Testis (tissue), 2 donors: ENCODE measurements around the gene STX16.

Experiments used
- POLR2A ChIP-seq: fragments of 450-650 bp; IDR thresholded peaks from one replicate; pipeline ENCODE4 v1.6.1; 2017; ENCODE audit warnings: antibody characterized with exemption, mild to moderate bottlenecking, moderate library complexity
- TF ChIP-seq, protein P1 (sequence below), 3 experiments: fragments of 450-650 bp in 2 of 3; fragments of 200-600 bp in 1 of 3; sonication (generic) in 1 of 3; IDR thresholded peaks; one replicate each; pipeline ENCODE4 v1.5.1; 2016 to 2019; ENCODE audit warnings: antibody characterized with exemption in 3 of 3, mild to moderate bottlenecking in 2 of 3, moderate library complexity in 1 of 3

DNA sequence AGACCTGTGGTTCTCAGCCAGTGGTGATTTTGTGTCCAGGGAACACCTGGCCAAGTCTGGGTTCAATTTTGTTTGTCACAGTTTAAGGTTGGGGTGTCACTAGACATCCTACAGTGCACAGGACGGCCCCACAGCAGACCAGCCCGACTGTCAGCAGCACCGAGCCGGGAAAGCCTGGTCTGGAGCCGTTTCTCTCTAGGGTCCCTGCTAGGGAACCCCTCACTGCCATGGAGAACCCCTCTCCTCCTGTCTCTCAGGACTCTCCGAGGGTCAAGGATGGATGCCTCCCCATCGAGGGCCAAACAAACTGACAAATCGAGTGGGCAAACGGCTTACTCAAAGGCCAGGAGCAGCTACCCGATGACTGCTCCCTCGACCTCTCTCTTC, 15.8 kb upstream of the STX16 start:
- TF ChIP-seq, protein P1, sequence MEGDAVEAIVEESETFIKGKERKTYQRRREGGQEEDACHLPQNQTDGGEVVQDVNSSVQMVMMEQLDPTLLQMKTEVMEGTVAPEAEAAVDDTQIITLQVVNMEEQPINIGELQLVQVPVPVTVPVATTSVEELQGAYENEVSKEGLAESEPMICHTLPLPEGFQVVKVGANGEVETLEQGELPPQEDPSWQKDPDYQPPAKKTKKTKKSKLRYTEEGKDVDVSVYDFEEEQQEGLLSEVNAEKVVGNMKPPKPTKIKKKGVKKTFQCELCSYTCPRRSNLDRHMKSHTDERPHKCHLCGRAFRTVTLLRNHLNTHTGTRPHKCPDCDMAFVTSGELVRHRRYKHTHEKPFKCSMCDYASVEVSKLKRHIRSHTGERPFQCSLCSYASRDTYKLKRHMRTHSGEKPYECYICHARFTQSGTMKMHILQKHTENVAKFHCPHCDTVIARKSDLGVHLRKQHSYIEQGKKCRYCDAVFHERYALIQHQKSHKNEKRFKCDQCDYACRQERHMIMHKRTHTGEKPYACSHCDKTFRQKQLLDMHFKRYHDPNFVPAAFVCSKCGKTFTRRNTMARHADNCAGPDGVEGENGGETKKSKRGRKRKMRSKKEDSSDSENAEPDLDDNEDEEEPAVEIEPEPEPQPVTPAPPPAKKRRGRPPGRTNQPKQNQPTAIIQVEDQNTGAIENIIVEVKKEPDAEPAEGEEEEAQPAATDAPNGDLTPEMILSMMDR (IDR thresholded peaks at IDR 0.05), result no peak
- no peak for TF ChIP-seq POLR2A
